K562 (cell line): ENCODE data around the gene CTRB2. TPM values are rescaled to one million over a fixed set of nuclear protein-coding genes. Genes with fewer than 3 reads are reported as not detected.

Experiments used
- ATAC-seq: fragments of 200-7000 bp; cut with Tn5 transposase; 3 replicates; pipeline ENCODE4 v1.9.1; 2020; ENCODE audit warnings: moderate library complexity
- BruUV-seq: library from RNA; stranded (reverse); fragments of 400-500 nt; replicated peaks from 2 replicates; lab custom pipeline; 2021; lab: Mats Ljungman, UMichigan
- CTCF ChIA-PET: fragments of 300-600 bp; formaldehyde crosslinking; extraction: SDS; loops from one replicate; lab custom pipeline; 2021; ENCODE audit warnings: low intra/inter-chr PET ratio; lab: Yijun Ruan, JAX
- POLR2A ChIA-PET: fragments of 300-600, 350-650 bp; sonication (Branson Sonifier 250); formaldehyde crosslinking; extraction: SDS; loops from one replicate; lab custom pipeline; 2021; ENCODE audit warnings: antibody characterized with exemption, inconsistent platforms; lab: Yijun Ruan, JAX
- DNase-seq, 4 experiments: peaks; one replicate each; pipeline versions ENCODE4 v3.0.0 to v3.0.0-alpha.2; 2011 to 2018; ENCODE audit warnings: low spot score in 3 of 4, mixed read lengths in 3 of 4; ENCODE audit errors: extremely low read depth in 1 of 4
- FAIRE-seq: peaks from 2 replicates; lab custom pipeline; 2011; peaks lifted over from hg19 to GRCh38; lab: Jason Lieb, UNC
- H2AFZ ChIP-seq: 2 replicates; pipeline ENCODE4 v1.6.0; 2011; ENCODE audit warnings: low read depth, low read length, control low read depth, inconsistent platforms
- H3K27ac ChIP-seq: fragments of 200-600 bp; 3 replicates; pipeline ENCODE4 v1.8.0; 2011; ENCODE audit warnings: low read depth, mild to moderate bottlenecking, control low read depth, inconsistent platforms, low read length, moderate library complexity, mixed read lengths; ENCODE audit errors: extremely low read depth
- H3K27me3 ChIP-seq, 2 experiments: fragments of 300-600 bp in 1 of 2; 2 replicates in 1 of 2; 3 replicates in 1 of 2; pipeline versions ENCODE4 v1.6.0 to v1.8.0; 2011; ENCODE audit warnings: inconsistent platforms in 2 of 2, low read length in 2 of 2, mild to moderate bottlenecking in 1 of 2, mixed read lengths in 1 of 2, moderate library complexity in 1 of 2; ENCODE audit not compliant: control insufficient read depth in 2 of 2, insufficient read depth in 2 of 2
- H3K36me3 ChIP-seq: fragments of 300-600 bp; 3 replicates; pipeline ENCODE4 v1.8.0; 2011; ENCODE audit warnings: mild to moderate bottlenecking, low read length, inconsistent platforms; ENCODE audit not compliant: control insufficient read depth, insufficient read depth
- H3K4me1 ChIP-seq, 2 experiments: fragments of 200-600 bp in 1 of 2; replicated peaks in 1 of 2; 2 replicates in 1 of 2; 3 replicates in 1 of 2; pipeline versions ENCODE4 v1.5.1 to v1.8.0; 2011; ENCODE audit warnings: inconsistent platforms in 2 of 2, low read length in 2 of 2, mild to moderate bottlenecking in 1 of 2, mixed read lengths in 1 of 2, moderate library complexity in 1 of 2; ENCODE audit not compliant: control insufficient read depth in 2 of 2, insufficient read depth in 2 of 2
- H3K4me2 ChIP-seq: 2 replicates; pipeline ENCODE4 v1.6.1; 2011; ENCODE audit warnings: low read length, control low read depth, inconsistent platforms, mixed read lengths; ENCODE audit not compliant: insufficient read depth
- H3K4me3 ChIP-seq: fragments of 200-600 bp; sonication (generic), shearing (Covaris generic); 2 replicates; pipeline ENCODE4 v1.5.1; 2016; ENCODE audit warnings: control low read depth, inconsistent platforms
- H3K79me2 ChIP-seq: fragments of 200-600 bp; 3 replicates; pipeline ENCODE4 v1.8.0; 2011; ENCODE audit warnings: low read length, inconsistent platforms; ENCODE audit not compliant: control insufficient read depth, insufficient read depth
- H3K9ac ChIP-seq, 2 experiments: 2 replicates each; pipeline versions ENCODE4 v1.6.0 to v1.6.1; 2011; ENCODE audit warnings: low read depth in 2 of 2, low read length in 2 of 2, control low read depth in 1 of 2, inconsistent platforms in 1 of 2, mild to moderate bottlenecking in 1 of 2, mixed read lengths in 1 of 2; ENCODE audit not compliant: insufficient read depth in 1 of 2
- H3K9me1 ChIP-seq: one replicate; pipeline ENCODE4 v1.6.0; 2011; ENCODE audit warnings: inconsistent platforms, mild to moderate bottlenecking, low read length, moderate library complexity; ENCODE audit not compliant: control insufficient read depth, insufficient read depth
- H3K9me3 ChIP-seq: replicated peaks from 2 replicates; pipeline ENCODE4 v1.5.1; 2011; ENCODE audit warnings: low read depth, low read length, inconsistent platforms; ENCODE audit not compliant: control insufficient read depth, insufficient read depth
- H4K20me1 ChIP-seq: replicated peaks from 2 replicates; pipeline ENCODE4 v1.6.1; 2011; ENCODE audit warnings: low read length, inconsistent platforms, mixed read lengths; ENCODE audit not compliant: control insufficient read depth, insufficient read depth
- BHLHE40 ChIP-seq: IDR thresholded peaks from 2 replicates; pipeline ENCODE4 v1.6.1; 2011; ENCODE audit warnings: low read length, improper control_type of control experiment
- BRD4 ChIP-seq: fragments of 200-600 bp; sonication (generic); IDR thresholded peaks from 2 replicates; pipeline ENCODE4 v1.6.1; 2017; ENCODE audit warnings: inconsistent platforms
- HCFC1 ChIP-seq: IDR thresholded peaks from 2 replicates; pipeline ENCODE4 v1.6.1; 2012; ENCODE audit warnings: low read depth, low read length, improper control_type of control experiment
- NRF1 ChIP-seq, 2 experiments: fragments of 450-650 bp; IDR thresholded peaks in 1 of 2; conservative IDR thresholded peaks in 1 of 2; 2 replicates each; pipeline ENCODE4 v1.6.1; 2014; ENCODE audit warnings: mild to moderate bottlenecking in 2 of 2
- OTX1 ChIP-seq: fragments of 450-650 bp; formaldehyde crosslinking; IDR thresholded peaks from 2 replicates; pipeline ENCODE4 v1.4.0; 2022; ENCODE audit warnings: mild to moderate bottlenecking
- PRDM10 ChIP-seq: fragments of 450-650 bp; IDR thresholded peaks from 2 replicates; pipeline ENCODE4 v1.6.1; 2018; ENCODE audit not compliant: partially characterized antibody
- PTBP1 ChIP-seq: fragments of 200-400 bp; formaldehyde crosslinking; IDR thresholded peaks from 2 replicates; pipeline ENCODE4 v1.6.1; 2017; ENCODE audit warnings: low read depth, low read length
- PYGO2 ChIP-seq: fragments of 450-650 bp; IDR thresholded peaks from 2 replicates; pipeline ENCODE4 v1.6.1; 2016; ENCODE audit warnings: mild to moderate bottlenecking, missing genetic modification characterization, moderate library complexity, missing compliant biosample characterization
- SP1 ChIP-seq: sonication (generic); formaldehyde crosslinking; IDR thresholded peaks from 2 replicates; pipeline ENCODE4 v1.8.1; 2022; ENCODE audit warnings: mild to moderate bottlenecking, missing genetic modification reagents
- STAG1 ChIP-seq: sonication (generic); formaldehyde crosslinking; IDR thresholded peaks from 2 replicates; pipeline ENCODE4 v1.5.0; 2020; ENCODE audit warnings: missing genetic modification reagents, borderline replicate concordance
- TAF1 ChIP-seq: IDR thresholded peaks from 2 replicates; pipeline ENCODE4 v1.6.1; 2011; ENCODE audit warnings: mild to moderate bottlenecking, low read length, moderate library complexity; ENCODE audit not compliant: insufficient read depth, control insufficient read depth, severe bottlenecking; ENCODE audit errors: extremely low read depth
- TFE3 ChIP-seq: fragments of 450-650 bp; formaldehyde crosslinking; IDR thresholded peaks from 2 replicates; pipeline ENCODE4 v1.4.0; 2020; ENCODE audit warnings: mild to moderate bottlenecking, mixed read lengths
- TSC22D4 ChIP-seq: fragments of 450-650 bp; IDR thresholded peaks from 2 replicates; pipeline ENCODE4 v1.6.1; 2016; ENCODE audit warnings: missing genetic modification characterization, missing biosample characterization, control low read depth
- ZNF311 ChIP-seq: fragments of 250-450 bp; sonication (Bioruptor Pico); IDR thresholded peaks from 2 replicates; pipeline ENCODE4 v1.4.0; 2020; ENCODE audit warnings: mild to moderate bottlenecking, moderate library complexity
- WGBS: fragments of 100-300 bp; shearing (Covaris generic); methylation state at CpG from one replicate; pipeline ENCODE4 v1.1.6; 2016; ENCODE audit warnings: low coverage, mixed read lengths; ENCODE audit not compliant: insufficient coverage; ENCODE audit errors: missing lambda C conversion rate; 5-methylcytosine and 5-hydroxymethylcytosine counted together
- in situ Hi-C: fragments of 300-500 bp; cut with MboI; formaldehyde crosslinking; loops from 4 replicates; pipeline ENCODE4 v1.15.0; 2018; ENCODE audit warnings: inconsistent platforms, mixed read lengths
- intact Hi-C: fragments of 100-400 bp; cut with micrococcal nuclease; formaldehyde crosslinking; loops from 2 replicates; pipeline ENCODE4 v1.14.2; 2022
- polyA plus RNA-seq, 8 experiments: library from polyadenylated mRNA; depleted of rRNA in 4 of 8; stranded (reverse) in 5 of 8; unstranded in 3 of 8; fragments of >200 nt; fragmentation: Nextera tagmentation in 2 of 8; fragmentation: Illumina TruSeq in 1 of 8; extraction: Ambion mirVana in 2 of 8; extraction: Trizol in 1 of 8; gene quantifications; 2 replicates each; pipeline versions ENCODE4 v1.2.1 to v1.2.3, GENCODE V29; 2011 to 2014; ENCODE audit warnings: inconsistent platforms in 1 of 8, missing spikeins in 1 of 8
- total RNA-seq, 7 experiments: library from RNA; depleted of rRNA in 6 of 7; stranded (reverse); fragments of >200 nt in 6 of 7; fragmentation: Illumina TruSeq in 2 of 7; extraction: Trizol in 2 of 7; gene quantifications; 2 replicates each; pipeline versions ENCODE4 v1.2.1 to v1.2.3, GENCODE V29; 2011 to 2021; ENCODE audit warnings: low replicate concordance in 1 of 7

The CTRB2 gene
- total and polyA plus RNA-seq, 9 of the 15 experiments (the other 6 are each of a cell fraction or from before 2014, with no cell fraction given) = 5.1 TPM; not detected in 8

GRCh38 chr16:75193730-75194444 is 13.1 kb downstream of the CTRB2 start:
- 21% methylated on average over 10 of the region's 10 CpGs for WGBS
- no peak overlapping the region for H3K4me3 ChIP-seq
- peaks cover 0 to 8% of the 10 kb centered on the region in 2 experiments; a peak in 3 of 5 replicates for H3K4me1 ChIP-seq
- no peak overlapping the region for H3K27ac ChIP-seq
- H3K9ac ChIP-seq = no peak overlapping the region
- FAIRE-seq (no peak), DNase-seq (no peak), ATAC-seq (no peak)
- no peaks in the 10 kb centered on the region for H3K9me3 ChIP-seq
- H2AFZ ChIP-seq = no peak overlapping the region
- H3K79me2 ChIP-seq = no peaks in the 10 kb centered on the region
- H3K36me3 ChIP-seq = no peaks in the 10 kb centered on the region
- ChIA-PET CTCF (no interaction called here), POLR2A (no interaction called here)
- no TSS peak for BruUV-seq
- H3K9me1 ChIP-seq = no peaks in the 10 kb centered on the region
- TF ChIP-seq TSC22D4 = no peak
- no peak for TF ChIP-seq PTBP1
- no peak for TF ChIP-seq STAG1 (CRISPR knock-in tag)
- TF ChIP-seq PRDM10 = no peak
- no peak for TF ChIP-seq ZNF311 (CRISPR knock-in tag)
- TF ChIP-seq OTX1 (CRISPR knock-in tag) = no peak
- no peak for TF ChIP-seq HCFC1
- no peak for TF ChIP-seq BHLHE40
- no peak for TF ChIP-seq NRF1 (conservative IDR thresholded peaks at IDR 0.05 in 1 of 2, IDR thresholded peaks at IDR 0.05 in 1 of 2)
- no peak for TF ChIP-seq TFE3 (CRISPR knock-in tag)
- TF ChIP-seq SP1 = no peak
- TF ChIP-seq BRD4 = no peak
- no peak for TF ChIP-seq TAF1
- no peak for TF ChIP-seq PYGO2 (tag)
- peaks cover 57 to 68% of the 10 kb centered on the region in 2 experiments for H3K27me3 ChIP-seq
- in situ Hi-C loops = no loop called here
- intact Hi-C loops = no loop called here
- H4K20me1 ChIP-seq = no peaks in the 10 kb centered on the region
- H3K4me2 ChIP-seq = no peak overlapping the region
